Mesenchymal stem cell (in vitro differentiated cells and primary cell): ENCODE measurements around the gene KCTD5.
"Not testable (repeated sequence)": the region's sequence is repeated elsewhere in the genome, so short reads cannot be mapped to it uniquely, and the experiment has no call there.

Experiments used
- DNase-seq: peaks from one replicate; pipeline ENCODE4 v3.0.0-alpha.2; 2013
- H2AFZ ChIP-seq: one replicate; pipeline ENCODE4 v1.6.1; 2013; ENCODE audit warnings: low read depth, mild to moderate bottlenecking, control low read depth, inconsistent platforms, low read length, moderate library complexity
- H2AK5ac ChIP-seq: 2 replicates; pipeline ENCODE4 v1.6.1; 2013; ENCODE audit warnings: low read length, moderate library complexity, mild to moderate bottlenecking, inconsistent platforms; ENCODE audit not compliant: severe bottlenecking
- H2BK120ac ChIP-seq: one replicate; pipeline ENCODE4 v1.6.1; 2013; ENCODE audit warnings: low read depth, mild to moderate bottlenecking, inconsistent platforms, low read length, moderate library complexity
- H2BK12ac ChIP-seq, 2 experiments: one replicate each; pipeline ENCODE4 v1.6.1; 2013; ENCODE audit warnings: inconsistent platforms in 2 of 2, low read length in 2 of 2, mild to moderate bottlenecking in 2 of 2, moderate library complexity in 2 of 2, control low read depth in 1 of 2
- H2BK15ac ChIP-seq: one replicate; pipeline ENCODE4 v1.6.1; 2013; ENCODE audit warnings: mild to moderate bottlenecking, low read depth, inconsistent platforms; ENCODE audit not compliant: poor library complexity, severe bottlenecking
- H2BK5ac ChIP-seq: 2 replicates; pipeline ENCODE4 v1.6.1; 2013; ENCODE audit warnings: low read depth, mild to moderate bottlenecking, low read length, control low read depth, inconsistent platforms; ENCODE audit not compliant: poor library complexity, severe bottlenecking
- H3K14ac ChIP-seq, 2 experiments: one replicate each; pipeline ENCODE4 v1.6.1; 2013; ENCODE audit warnings: inconsistent platforms in 2 of 2, low read length in 2 of 2, control low read depth in 1 of 2, mild to moderate bottlenecking in 1 of 2, moderate library complexity in 1 of 2
- H3K18ac ChIP-seq, 2 experiments: one replicate each; pipeline ENCODE4 v1.6.1; 2013; ENCODE audit warnings: inconsistent platforms in 2 of 2, low read length in 2 of 2, control low read depth in 1 of 2, low read depth in 1 of 2, mild to moderate bottlenecking in 1 of 2
- H3K23ac ChIP-seq, 2 experiments: one replicate each; pipeline ENCODE4 v1.6.1; 2013; ENCODE audit warnings: inconsistent platforms in 2 of 2, low read length in 2 of 2, mild to moderate bottlenecking in 2 of 2, moderate library complexity in 2 of 2, control low read depth in 1 of 2
- H3K27ac ChIP-seq: 2 replicates; pipeline ENCODE4 v1.5.1; 2013; ENCODE audit warnings: mild to moderate bottlenecking, moderate library complexity, low read length, control low read depth, inconsistent platforms; ENCODE audit not compliant: poor library complexity, severe bottlenecking
- H3K27me3 ChIP-seq, 2 experiments: 2 replicates each; pipeline versions ENCODE4 v1.6.1 to v1.7.0; 2013; ENCODE audit warnings: low read length in 2 of 2, mild to moderate bottlenecking in 2 of 2, moderate library complexity in 2 of 2, control low read depth in 1 of 2, inconsistent platforms in 1 of 2; ENCODE audit not compliant: control insufficient read depth in 1 of 2, insufficient read depth in 1 of 2
- H3K36me3 ChIP-seq, 2 experiments: 2 replicates each; pipeline versions ENCODE4 v1.6.1 to v1.7.0; 2013; ENCODE audit warnings: low read length in 2 of 2, control low read depth in 1 of 2, inconsistent platforms in 1 of 2, low read depth in 1 of 2, mild to moderate bottlenecking in 1 of 2; ENCODE audit not compliant: insufficient read depth in 2 of 2, control insufficient read depth in 1 of 2
- H3K4ac ChIP-seq, 2 experiments: one replicate each; pipeline ENCODE4 v1.6.1; 2013; ENCODE audit warnings: inconsistent platforms in 2 of 2, low read length in 2 of 2, mild to moderate bottlenecking in 2 of 2, moderate library complexity in 2 of 2, control low read depth in 1 of 2, low read depth in 1 of 2
- H3K4me1 ChIP-seq: 2 replicates; pipeline ENCODE4 v1.6.1; 2013; ENCODE audit warnings: low read depth, low read length, control low read depth; ENCODE audit not compliant: control insufficient read depth, insufficient read depth
- H3K4me2 ChIP-seq: 2 replicates; pipeline ENCODE4 v1.6.1; 2013; ENCODE audit warnings: low read length, mild to moderate bottlenecking, inconsistent platforms; ENCODE audit not compliant: poor library complexity, severe bottlenecking
- H3K4me3 ChIP-seq, 2 experiments: 2 replicates each; pipeline versions ENCODE4 v1.5.1 to v1.7.0; 2013; ENCODE audit warnings: low read length in 2 of 2, mild to moderate bottlenecking in 2 of 2, control low read depth in 1 of 2, low read depth in 1 of 2; ENCODE audit not compliant: insufficient read depth in 1 of 2
- H3K79me1 ChIP-seq: replicated peaks from 2 replicates; pipeline ENCODE4 v1.6.1; 2013; ENCODE audit warnings: mild to moderate bottlenecking, control low read depth, low read length, inconsistent platforms; ENCODE audit not compliant: poor library complexity, severe bottlenecking
- H3K9ac ChIP-seq: 2 replicates; pipeline ENCODE4 v1.7.0; 2013; ENCODE audit warnings: mild to moderate bottlenecking, low read length, moderate library complexity
- H3K9me3 ChIP-seq: 2 replicates; pipeline ENCODE4 v1.7.0; 2013; ENCODE audit warnings: mild to moderate bottlenecking, low read length; ENCODE audit not compliant: control insufficient read depth
- H4K8ac ChIP-seq: one replicate; pipeline ENCODE4 v1.6.1; 2013; ENCODE audit warnings: inconsistent platforms, mild to moderate bottlenecking, low read length, moderate library complexity
- H4K91ac ChIP-seq: one replicate; pipeline ENCODE4 v1.6.1; 2013; ENCODE audit warnings: mild to moderate bottlenecking, low read length, inconsistent platforms
- WGBS: methylation state at CpG from one replicate; pipeline ENCODE4 v1.1.7; 2013; ENCODE audit warnings: mixed read lengths; 5-methylcytosine and 5-hydroxymethylcytosine counted together

Gene KCTD5

GRCh38 chr16:2660755-2661373 is 21.5 kb upstream of the KCTD5 start:
- not testable (repeated sequence) for H2AK5ac ChIP-seq, H3K4ac ChIP-seq, H3K23ac ChIP-seq, H3K4me3 ChIP-seq, H4K8ac ChIP-seq, H2BK12ac ChIP-seq, H3K27ac ChIP-seq, H3K9me3 ChIP-seq, H2BK120ac ChIP-seq, H2AFZ ChIP-seq, H3K9ac ChIP-seq, H2BK15ac ChIP-seq, H3K79me1 ChIP-seq, H2BK5ac ChIP-seq, H3K4me1 ChIP-seq, H3K14ac ChIP-seq, H3K18ac ChIP-seq, H4K91ac ChIP-seq, H3K4me2 ChIP-seq
- Histone ChIP-seq H3K27me3 (peaks cover 0 to 10% of the 10 kb centered on the region in 2 experiments), H3K36me3 (peaks cover 0 to 14% of the 10 kb centered on the region in 2 experiments)
- peak; percentile 32 for DNase-seq
- WGBS: 35% methylated on average over 12 of the region's 21 CpGs

- peak; percentile 60 for DNase-seq
Measured at GRCh38 chr16:2663553-2664546, 18.5 kb upstream of the KCTD5 start.

GRCh38 chr16:2664574-2664982 is 17.7 kb upstream of the KCTD5 start:
- H2AK5ac ChIP-seq: no peak overlapping the region
- H3K14ac ChIP-seq: no peak overlapping the region
- no peak overlapping the region for H2BK5ac ChIP-seq
- no peak overlapping the region for H3K18ac ChIP-seq
- H4K8ac ChIP-seq: no peak overlapping the region
- H3K23ac ChIP-seq: no peak overlapping the region
- peaks cover 19 to 36% of the 10 kb centered on the region in 2 experiments for H3K36me3 ChIP-seq
- H2BK12ac ChIP-seq: no peak overlapping the region
- 93% methylated on average over 9 of the region's 9 CpGs for WGBS
- H3K27me3 ChIP-seq: no peaks in the 10 kb centered on the region
- peak overlapping the region; percentile 75 for H3K9ac ChIP-seq
- H2AFZ ChIP-seq: no peak overlapping the region
- H2BK120ac ChIP-seq: no peak overlapping the region
- H2BK15ac ChIP-seq: no peak overlapping the region
- no peaks in the 10 kb centered on the region for H3K9me3 ChIP-seq
- no peak overlapping the region for H3K4me3 ChIP-seq
- H3K4me2 ChIP-seq: no peak overlapping the region
- peaks cover 1% of the 10 kb centered on the region for H3K4me1 ChIP-seq
- H3K27ac ChIP-seq: no peak overlapping the region
- peaks cover 5% of the 10 kb centered on the region for H3K79me1 ChIP-seq
- no peak overlapping the region for H3K4ac ChIP-seq
- no peak for DNase-seq
- H4K91ac ChIP-seq: no peak overlapping the region

More at GRCh38 chr16:2663553-2664546, 18.5 kb upstream of the KCTD5 start:
- 55% methylated on average over 23 of the region's 23 CpGs for WGBS
- H2AK5ac ChIP-seq: no peak overlapping the region
- H2BK12ac ChIP-seq: no peak overlapping the region
- no peak overlapping the region for H2AFZ ChIP-seq
- H2BK5ac ChIP-seq: no peak overlapping the region
- H3K27ac ChIP-seq: no peak overlapping the region
- no peak overlapping the region for H3K4ac ChIP-seq
- no peak overlapping the region for H3K14ac ChIP-seq
- no peaks in the 10 kb centered on the region for H3K27me3 ChIP-seq
- H3K23ac ChIP-seq: no peak overlapping the region
- no peak overlapping the region for H4K91ac ChIP-seq
- H3K9ac ChIP-seq: peak overlapping the region; percentile 75
- H3K9me3 ChIP-seq: no peaks in the 10 kb centered on the region
- H2BK15ac ChIP-seq: no peak overlapping the region
- H2BK120ac ChIP-seq: no peak overlapping the region
- H3K18ac ChIP-seq: no peak overlapping the region
- H3K36me3 ChIP-seq: peaks cover 15 to 33% of the 10 kb centered on the region in 2 experiments
- peaks cover 2% of the 10 kb centered on the region for H3K4me1 ChIP-seq
- no peak overlapping the region for H4K8ac ChIP-seq
- H3K4me3 ChIP-seq: peak overlapping the region in 1 of 2 experiments; percentile 53
- peaks cover 2% of the 10 kb centered on the region for H3K79me1 ChIP-seq
- no peak overlapping the region for H3K4me2 ChIP-seq

GRCh38 chr16:2666671-2667070 is 15.7 kb upstream of the KCTD5 start:
- H2BK5ac ChIP-seq: not testable (repeated sequence)

More at GRCh38 chr16:2666671-2667070, 15.7 kb upstream of the KCTD5 start:
- not testable (repeated sequence) for H3K4me1 ChIP-seq, H3K14ac ChIP-seq, H2AFZ ChIP-seq, H3K79me1 ChIP-seq, H2AK5ac ChIP-seq, H2BK120ac ChIP-seq, DNase-seq, H3K4ac ChIP-seq, H2BK12ac ChIP-seq, H4K8ac ChIP-seq, H3K4me2 ChIP-seq, H3K18ac ChIP-seq, H3K27ac ChIP-seq, H4K91ac ChIP-seq, H3K27me3 ChIP-seq, H3K4me3 ChIP-seq, H2BK15ac ChIP-seq, H3K23ac ChIP-seq, H3K9ac ChIP-seq, H3K9me3 ChIP-seq
- 92% methylated on average over 7 of the region's 7 CpGs for WGBS
- peaks cover 19 to 36% of the 10 kb centered on the region in 2 experiments for H3K36me3 ChIP-seq
